Measurements from ENCODE around the gene LINGO4.
A peak's percentile ranks its signal among the peaks of the same experiment; 100 is the strongest.

LINGO4 gene

GRCh38 chr1:151849126-151849525 lies 43.9 kb upstream of the LINGO4 start:
- TF ChIP-seq CTCF (IDR thresholded peaks at IDR 0.05; ENCODE audit: low read length, missing control alignments), result no peak
- no peak overlapping the region for H3K4me3 ChIP-seq (replicated peaks; ENCODE audit: low read depth, low read length)
- DNase-seq (ENCODE audit: low read depth), result no peak

DNA sequence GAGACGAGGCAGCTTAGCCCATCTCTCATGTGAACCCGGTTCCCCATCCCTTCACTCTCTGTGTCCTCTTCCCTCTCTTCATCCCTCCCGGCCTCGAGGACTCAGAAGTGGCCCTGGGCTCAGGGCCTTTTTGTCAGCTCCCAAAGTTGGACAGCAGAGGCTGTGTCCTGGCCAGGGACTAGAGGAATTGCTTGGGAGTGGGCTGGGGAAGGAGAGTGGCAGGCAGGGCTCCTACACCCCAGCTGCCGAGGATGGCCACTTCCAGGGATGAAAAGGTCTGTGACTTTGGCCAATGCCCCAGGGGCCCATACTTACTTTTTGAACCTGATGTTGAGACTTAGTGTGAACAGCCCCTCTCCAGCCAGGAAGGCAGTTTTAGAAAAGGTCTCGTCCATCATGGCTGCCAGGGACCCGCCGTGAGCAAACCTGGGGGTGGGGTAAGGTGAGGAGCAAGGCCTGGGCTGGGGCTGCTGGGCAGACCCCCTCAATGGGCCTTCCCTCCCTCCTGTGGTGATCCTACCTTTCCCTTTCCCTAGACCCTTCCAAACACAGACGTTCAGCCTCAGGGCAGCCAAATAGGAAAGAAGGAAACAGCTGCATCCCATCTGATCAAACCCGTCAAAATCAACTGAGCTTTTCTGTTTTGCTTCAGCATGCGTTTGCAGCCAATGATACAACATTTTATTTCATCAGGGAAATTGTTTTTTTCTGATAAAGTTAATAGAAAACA lies 42.8 kb upstream of the LINGO4 start:
- no peak for TF ChIP-seq CTCF (IDR thresholded peaks at IDR 0.05; ENCODE audit: low read length, missing control alignments)
- peak; percentile 56 for DNase-seq (ENCODE audit: low read depth)
- H3K4me3 ChIP-seq (replicated peaks; ENCODE audit: low read depth, low read length), result no peak overlapping the region

GRCh38 chr1:151846686-151847237 lies 41.5 kb upstream of the LINGO4 start:
- H3K4me3 ChIP-seq (replicated peaks; ENCODE audit: low read depth, low read length), result no peak overlapping the region
- no peak for DNase-seq (ENCODE audit: low read depth)
- no peak for TF ChIP-seq CTCF (IDR thresholded peaks at IDR 0.05; ENCODE audit: low read length, missing control alignments)

- peak; percentile 65 for DNase-seq (ENCODE audit: low read depth)
- no peak overlapping the region for H3K4me3 ChIP-seq (replicated peaks; ENCODE audit: low read depth, low read length)
- peak; percentile 20 for TF ChIP-seq CTCF (IDR thresholded peaks at IDR 0.05; ENCODE audit: low read length, missing control alignments)
Measured at GRCh38 chr1:151846062-151846568, 40.9 kb upstream of the LINGO4 start.

DNA sequence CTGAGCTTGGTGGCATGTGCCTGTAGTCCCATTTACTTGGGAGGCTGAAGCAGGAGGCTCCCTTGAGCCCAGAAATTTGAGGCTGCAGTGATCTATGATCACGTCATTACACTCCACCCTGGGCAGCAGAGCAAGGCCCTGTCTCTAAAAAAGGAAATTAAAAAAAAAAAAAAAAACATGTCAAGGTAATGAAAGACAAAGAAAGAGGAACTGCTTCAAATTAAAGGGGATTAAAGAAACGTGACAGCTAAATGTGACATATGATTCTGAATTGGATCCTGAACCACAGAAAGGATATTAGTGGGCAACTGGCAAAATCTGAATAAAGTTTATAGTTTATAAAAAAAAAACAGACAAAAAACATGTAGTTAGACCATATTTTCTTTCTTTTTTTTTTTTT lies 38.2 kb upstream of the LINGO4 start:
- DNase-seq (ENCODE audit: low read depth), result no peak
- no peak for TF ChIP-seq CTCF (IDR thresholded peaks at IDR 0.05; ENCODE audit: low read length, missing control alignments)

GRCh38 chr1:151841141-151841540 lies 35.9 kb upstream of the LINGO4 start:
- TF ChIP-seq CTCF (IDR thresholded peaks at IDR 0.05; ENCODE audit: low read length, missing control alignments), result no peak
- H3K4me3 ChIP-seq (replicated peaks; ENCODE audit: low read depth, low read length), result no peak overlapping the region
- DNase-seq (ENCODE audit: low read depth), result peak; percentile 37

More for the DNA sequence above, 38.2 kb upstream of the LINGO4 start:
- no peak overlapping the region for H3K4me3 ChIP-seq (replicated peaks; ENCODE audit: low read depth, low read length)

Measured in fibroblast of pulmonary artery (primary cell).